H7 (cell line): ENCODE results near the gene FBXO44. TPM values are rescaled to one million over a fixed set of nuclear protein-coding genes. Genes with fewer than 3 reads are reported as not detected.
A peak's percentile ranks its signal among the peaks of the same experiment; 100 is the strongest.

Source experiments
- DNase-seq: peaks from one replicate; pipeline ENCODE4 v3.0.0; 2012
- H3K27me3 ChIP-seq: 2 replicates; pipeline ENCODE4 v1.6.0; 2011; ENCODE audit warnings: mild to moderate bottlenecking, low read length; ENCODE audit not compliant: control insufficient read depth, insufficient read depth
- H3K36me3 ChIP-seq: replicated peaks from 2 replicates; pipeline ENCODE4 v1.5.1; 2011; ENCODE audit warnings: low read length; ENCODE audit not compliant: control insufficient read depth, insufficient read depth
- H3K4me3 ChIP-seq: 2 replicates; pipeline ENCODE4 v1.5.1; 2011; ENCODE audit warnings: low read depth, mild to moderate bottlenecking, control low read depth, low read length, moderate library complexity; ENCODE audit not compliant: insufficient read depth
- total RNA-seq: library from RNA; depleted of rRNA; stranded (reverse); fragments of >200 nt; shearing (Covaris generic); gene quantifications from 2 replicates; pipeline ENCODE4 v1.2.3, GENCODE V29; 2014

Gene FBXO44
- total RNA-seq, 1 experiment from 2014 or later: 24.5 TPM

GRCh38 chr1:11682287-11682771 is 27.7 kb downstream of the FBXO44 start:
- Histone ChIP-seq H3K27me3 (no peaks in the 10 kb centered on the region), H3K36me3 (peaks cover 13% of the 10 kb centered on the region), H3K4me3 (peak overlapping the region; percentile 99; the same call in 1 of the 2 replicates)
- peak; percentile 84 for DNase-seq

- DNase-seq: no peak
- H3K4me3 ChIP-seq: no peak overlapping the region
- no peaks in the 10 kb centered on the region for H3K27me3 ChIP-seq
- peaks cover 10% of the 10 kb centered on the region for H3K36me3 ChIP-seq
These were observed 28.1 kb downstream of the FBXO44 start for GRCh38 chr1:11682799-11683198.

DNA sequence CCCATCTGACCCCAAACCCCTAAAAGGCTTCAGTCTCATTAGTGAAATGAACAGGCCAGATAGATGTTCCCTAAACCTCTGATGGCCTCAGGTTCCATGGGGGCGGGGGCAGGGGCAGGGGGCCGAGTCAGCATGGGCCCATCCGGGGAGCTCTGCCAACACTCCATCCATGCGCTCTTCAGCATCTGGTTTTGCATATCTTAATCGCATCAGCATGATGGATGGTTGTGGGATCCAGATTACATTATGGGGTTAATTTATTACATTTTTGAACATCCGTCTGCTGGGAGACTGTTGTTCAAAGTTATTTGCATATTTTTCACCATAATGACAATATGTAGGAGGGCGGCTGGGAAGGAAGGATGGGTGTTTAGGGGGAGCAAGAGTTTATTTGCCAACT is 29.4 kb downstream of the FBXO44 start:
- Histone ChIP-seq H3K4me3 (no peak overlapping the region), H3K36me3 (peaks cover 5% of the 10 kb centered on the region), H3K27me3 (no peaks in the 10 kb centered on the region)
- no peak for DNase-seq

GRCh38 chr1:11685210-11685752 is 30.6 kb downstream of the FBXO44 start:
- no peak for DNase-seq
- Histone ChIP-seq H3K27me3 (no peaks in the 10 kb centered on the region; the same call in 1 of the 2 replicates), H3K4me3 (no peak overlapping the region), H3K36me3 (peaks cover 3% of the 10 kb centered on the region)

- Histone ChIP-seq H3K27me3 (peaks cover 7% of the 10 kb centered on the region), H3K36me3 (peaks cover 3% of the 10 kb centered on the region), H3K4me3 (no peak overlapping the region)
- no peak for DNase-seq
These were observed 33.8 kb downstream of the FBXO44 start for GRCh38 chr1:11688506-11688905.

DNA sequence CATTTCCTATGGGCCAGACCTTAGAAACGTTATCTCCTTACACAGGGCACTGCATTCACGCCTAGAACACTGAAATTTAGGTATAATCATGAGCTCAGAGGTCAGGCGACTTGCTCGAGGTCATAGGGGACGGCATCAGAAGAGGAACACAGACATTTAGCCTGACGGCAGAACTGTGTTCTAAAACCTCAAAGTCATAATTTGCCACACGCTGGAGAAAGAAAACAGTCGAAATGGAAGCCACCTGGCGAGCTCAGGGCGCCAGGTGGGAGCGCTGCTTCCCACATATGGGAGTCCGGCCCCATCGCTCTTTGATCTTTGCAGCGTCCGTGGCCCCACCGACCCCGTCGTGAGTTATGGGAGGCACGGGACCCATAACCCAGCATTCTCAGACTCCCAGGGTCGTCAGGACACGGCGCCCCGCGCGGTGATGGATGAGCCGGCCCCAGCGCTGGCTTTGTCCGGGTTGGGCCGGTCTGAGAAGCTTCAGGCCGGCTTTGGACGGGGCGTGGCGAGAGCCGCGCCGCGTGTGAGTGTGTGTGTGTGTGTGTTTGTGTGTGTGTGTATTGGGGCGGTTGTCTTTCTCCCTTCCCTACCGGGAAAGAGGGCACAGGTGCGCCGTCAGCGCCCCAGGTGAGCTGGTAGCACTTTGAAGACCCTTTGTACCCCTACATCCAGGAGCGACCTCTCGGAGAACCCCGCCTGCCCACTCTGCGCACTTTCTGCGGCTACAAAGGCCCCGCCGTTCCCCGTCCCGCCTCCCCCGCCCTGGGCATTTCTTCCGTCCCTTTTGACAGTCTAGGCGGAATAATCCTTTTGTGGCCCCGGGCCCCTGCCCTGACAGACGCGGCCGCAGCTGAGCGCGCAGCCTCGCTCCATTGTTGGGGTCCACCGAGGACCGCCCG is 36.0 kb downstream of the FBXO44 start:
- H3K4me3 ChIP-seq: peak overlapping the region; percentile 94
- peaks cover 7% of the 10 kb centered on the region for H3K27me3 ChIP-seq
- peaks cover 3% of the 10 kb centered on the region for H3K36me3 ChIP-seq
- DNase-seq: peak; percentile 86

DNA sequence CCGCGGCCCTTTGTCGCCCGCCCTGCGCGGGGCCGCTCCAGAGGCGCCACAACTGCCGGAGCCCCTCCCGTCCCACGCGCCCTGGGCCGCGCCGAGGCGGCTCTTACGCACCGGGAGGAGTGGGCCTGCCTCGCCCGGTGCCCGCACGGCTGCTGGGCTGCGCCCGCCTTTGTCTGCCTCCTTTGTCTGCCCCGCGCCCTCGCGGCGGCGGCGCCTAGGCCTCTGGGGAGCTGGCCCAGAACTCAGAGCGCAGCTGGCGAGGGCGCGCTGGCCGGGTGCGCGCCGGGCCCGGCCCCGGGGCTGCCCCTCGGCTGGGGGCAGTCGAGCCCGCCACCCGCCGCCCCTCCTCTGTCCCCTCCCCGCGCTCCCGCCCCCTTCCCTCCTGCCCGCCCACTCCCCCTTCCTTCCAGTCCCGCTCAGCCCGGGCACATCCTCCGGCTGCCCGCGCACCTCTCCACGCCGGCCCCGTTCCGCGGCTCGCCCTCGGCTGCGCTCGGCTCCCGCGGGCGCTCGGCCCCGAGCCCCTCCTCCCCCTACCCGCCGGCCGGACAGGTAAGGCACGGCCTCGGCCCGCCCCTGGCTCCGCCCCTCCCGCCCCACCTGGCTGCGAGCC is 36.7 kb downstream of the FBXO44 start, which contains the start of gene DRAXIN:
Gene DRAXIN, plus strand, starts transcription at position 409 of the 613 bp plus-strand sequence. CDS start 14,549 bp downstream, outside the sequence.
- DNase-seq: peak; percentile 97
- Histone ChIP-seq H3K36me3 (no peaks in the 10 kb centered on the region; the same call in 1 of the 2 replicates), H3K4me3 (peak within 1 kb of the TSS; percentile 94), H3K27me3 (peaks cover 7% of the 10 kb centered on the region)

DNA sequence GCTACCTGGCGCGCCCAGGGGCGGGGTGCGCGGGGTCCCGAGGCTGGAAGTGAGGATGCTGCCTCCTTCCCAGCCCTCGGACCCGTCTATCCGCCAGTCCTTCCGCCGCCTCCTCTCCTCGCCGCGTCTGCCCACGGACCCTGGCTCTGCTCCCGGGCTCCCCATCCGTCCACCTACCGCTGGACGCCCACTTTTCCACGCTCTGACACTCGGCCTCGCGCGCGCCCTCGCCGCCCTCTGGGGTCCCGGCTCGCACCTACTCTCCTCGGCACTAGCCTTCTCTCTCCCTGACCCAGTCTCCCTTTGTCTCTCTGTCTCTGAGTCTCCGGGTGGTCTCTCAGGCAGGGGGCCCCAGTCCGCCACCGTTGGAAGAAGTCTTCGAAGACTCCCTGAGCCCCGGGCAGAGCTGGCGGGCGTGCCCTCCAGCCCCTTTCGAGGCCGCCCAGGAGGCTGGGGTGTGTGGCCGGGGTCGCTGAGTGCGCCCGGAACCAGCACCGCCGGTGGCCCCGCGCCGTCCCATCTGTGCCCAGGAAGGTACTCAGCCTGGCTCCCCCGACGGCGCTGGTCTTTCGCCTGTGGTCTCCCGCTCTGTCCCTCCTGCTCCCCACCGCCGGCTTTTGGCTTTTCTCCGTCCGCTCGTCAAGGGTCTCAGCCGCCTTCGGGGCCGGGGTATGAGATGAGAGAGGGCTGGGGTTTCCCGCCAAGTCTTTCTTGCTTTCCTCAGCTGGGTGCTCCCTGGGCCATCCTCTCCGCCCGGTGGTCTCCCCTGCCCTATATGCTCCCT is 37.4 kb downstream of the FBXO44 start:
- DNase-seq: peak; percentile 81
- Histone ChIP-seq H3K4me3 (peak overlapping the region; percentile 94), H3K36me3 (no peaks in the 10 kb centered on the region; the same call in 1 of the 2 replicates), H3K27me3 (peaks cover 7% of the 10 kb centered on the region)

- Histone ChIP-seq H3K36me3 (no peaks in the 10 kb centered on the region), H3K4me3 (peak overlapping the region; percentile 94), H3K27me3 (peaks cover 7% of the 10 kb centered on the region)
- no peak for DNase-seq
These were observed 38.4 kb downstream of the FBXO44 start for GRCh38 chr1:11693024-11693590.

DNA sequence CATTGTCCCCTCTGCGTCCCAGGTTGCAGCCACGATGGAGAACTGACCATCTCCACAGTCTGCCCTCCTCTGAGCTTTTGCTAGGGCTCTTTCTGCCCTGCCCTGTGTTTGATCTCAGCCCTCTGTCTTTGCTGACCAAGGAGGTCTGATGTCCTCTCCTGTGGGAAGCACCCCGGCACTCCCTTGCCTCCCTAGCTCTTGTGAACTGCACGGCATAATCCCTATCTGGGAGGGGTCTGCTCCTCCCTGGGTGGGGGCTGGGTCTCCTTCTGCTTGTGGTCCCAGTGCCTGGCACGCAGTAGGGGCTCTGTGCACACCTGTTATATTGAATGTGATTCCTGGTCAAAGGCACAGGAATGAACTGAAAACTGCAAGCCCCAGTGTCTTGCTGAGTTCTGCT is 39.2 kb downstream of the FBXO44 start:
- no peaks in the 10 kb centered on the region for H3K36me3 ChIP-seq
- H3K4me3 ChIP-seq: no peak overlapping the region
- DNase-seq: no peak
- peaks cover 7% of the 10 kb centered on the region for H3K27me3 ChIP-seq

DNA sequence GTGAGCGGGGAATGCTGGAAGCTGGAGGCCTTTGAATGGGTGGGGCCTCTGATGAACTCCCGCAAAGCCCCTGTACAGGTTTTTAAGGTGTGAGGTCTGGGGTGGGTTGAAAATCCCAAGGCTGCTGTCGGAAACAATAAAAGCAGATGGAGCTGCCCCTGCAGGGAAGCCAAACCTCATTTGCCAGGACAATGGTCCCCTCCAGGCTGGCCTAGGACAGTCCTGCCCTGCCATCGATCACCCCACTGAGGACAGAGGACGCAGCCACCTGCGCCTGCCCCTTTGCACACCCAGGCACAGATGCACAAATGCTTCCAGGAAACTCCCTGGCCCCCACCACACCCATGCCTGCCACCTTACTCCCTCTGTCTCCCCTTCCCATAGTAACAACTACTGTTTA is 41.2 kb downstream of the FBXO44 start:
- no peaks in the 10 kb centered on the region for H3K36me3 ChIP-seq
- H3K4me3 ChIP-seq: no peak overlapping the region
- peaks cover 7% of the 10 kb centered on the region for H3K27me3 ChIP-seq
- no peak for DNase-seq

DNA sequence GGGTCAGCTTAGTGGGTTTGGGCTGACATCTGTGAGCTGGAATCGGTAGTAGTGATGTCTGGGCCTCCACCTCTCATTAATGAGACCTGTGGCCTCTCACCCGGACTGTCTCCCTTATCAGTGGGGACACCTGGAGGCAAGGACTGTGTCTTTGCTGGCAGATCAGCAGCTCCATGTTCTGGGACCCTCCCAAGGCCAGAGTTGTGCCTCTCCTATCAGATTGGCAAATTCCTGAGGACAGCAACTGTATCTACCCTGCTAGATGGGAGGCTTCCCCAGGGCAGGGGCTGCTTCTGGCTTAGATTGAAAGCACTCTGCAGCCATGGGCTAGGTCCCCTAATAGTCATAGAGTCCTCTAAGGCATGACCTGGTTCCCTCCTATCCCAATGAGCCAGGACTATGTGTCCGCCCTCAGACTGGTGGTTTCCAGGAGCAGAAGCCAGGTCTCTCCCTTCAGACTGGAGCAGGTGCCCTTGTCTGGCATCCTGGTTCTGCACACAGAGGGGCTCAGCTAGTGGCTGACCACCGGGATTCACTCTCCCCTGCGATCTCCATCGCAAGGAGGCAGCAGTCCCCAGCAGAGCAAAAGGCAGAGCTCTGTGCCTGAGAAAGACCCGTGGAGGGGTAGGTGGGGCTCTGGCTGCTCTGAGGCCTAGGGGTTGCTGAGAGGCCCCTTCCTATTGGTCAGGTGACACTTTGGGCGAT is 42.7 kb downstream of the FBXO44 start:
- no peaks in the 10 kb centered on the region for H3K36me3 ChIP-seq
- DNase-seq: peak; percentile 74
- no peak overlapping the region for H3K4me3 ChIP-seq
- H3K27me3 ChIP-seq: peaks cover 3% of the 10 kb centered on the region

- H3K4me3 ChIP-seq: no peak overlapping the region
- no peaks in the 10 kb centered on the region for H3K36me3 ChIP-seq
- no peak for DNase-seq
- H3K27me3 ChIP-seq: no peaks in the 10 kb centered on the region; the same call in 1 of the 2 replicates
These were observed 43.2 kb downstream of the FBXO44 start for GRCh38 chr1:11697893-11698210.
